HG03457 (cell line): ENCODE data around the gene FBXO17.
"Not testable (repeated sequence)": the region's sequence is repeated elsewhere in the genome, so short reads cannot be mapped to it uniquely, and the experiment has no call there.

Experiments
- ATAC-seq: cut with Tn5 transposase; IDR thresholded peaks from one replicate; pipeline ENCODE4 v1.9.1; 2021; ENCODE audit warnings: moderate number of reproducible peaks; ENCODE audit not compliant: unreplicated experiment

The FBXO17 gene

DNA sequence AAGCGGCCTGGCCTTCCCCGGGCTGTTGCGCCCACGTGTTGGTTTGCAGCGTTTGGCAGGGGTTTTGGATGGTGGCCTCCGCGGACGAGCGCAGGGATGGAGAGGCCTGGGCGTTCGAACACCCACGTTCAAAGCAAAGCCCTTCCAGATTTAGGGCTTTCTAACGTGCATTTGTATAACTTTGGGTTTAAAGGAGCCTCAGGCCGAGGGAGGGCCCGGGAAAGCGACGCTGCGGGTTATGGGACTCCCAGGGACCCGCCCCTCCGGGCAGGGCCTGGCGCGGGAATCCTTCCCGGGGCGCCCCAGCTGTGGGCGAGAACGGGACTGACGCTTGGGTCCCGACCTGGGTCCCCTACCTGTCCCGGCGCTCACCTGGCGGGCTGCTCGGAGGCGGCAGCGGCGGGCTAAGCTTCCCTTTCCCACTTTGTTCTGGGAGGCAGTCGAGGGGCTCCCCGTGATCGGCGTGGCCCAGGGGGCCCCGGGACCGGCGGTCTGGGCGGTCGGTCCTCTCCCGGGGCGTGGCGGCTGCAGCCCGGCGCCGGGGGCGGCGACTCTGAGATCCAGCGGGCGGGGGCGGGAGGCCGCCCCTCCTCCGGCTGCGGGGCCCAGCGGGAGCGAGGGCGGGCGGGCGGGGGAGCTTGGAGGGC is at the start of gene FBXO17:
Gene FBXO17 (minus strand): TSS at position 529 of the 647 bp plus-strand sequence. CDS start 25,423 bp downstream, outside the sequence.
- ATAC-seq, result no peak

DNA sequence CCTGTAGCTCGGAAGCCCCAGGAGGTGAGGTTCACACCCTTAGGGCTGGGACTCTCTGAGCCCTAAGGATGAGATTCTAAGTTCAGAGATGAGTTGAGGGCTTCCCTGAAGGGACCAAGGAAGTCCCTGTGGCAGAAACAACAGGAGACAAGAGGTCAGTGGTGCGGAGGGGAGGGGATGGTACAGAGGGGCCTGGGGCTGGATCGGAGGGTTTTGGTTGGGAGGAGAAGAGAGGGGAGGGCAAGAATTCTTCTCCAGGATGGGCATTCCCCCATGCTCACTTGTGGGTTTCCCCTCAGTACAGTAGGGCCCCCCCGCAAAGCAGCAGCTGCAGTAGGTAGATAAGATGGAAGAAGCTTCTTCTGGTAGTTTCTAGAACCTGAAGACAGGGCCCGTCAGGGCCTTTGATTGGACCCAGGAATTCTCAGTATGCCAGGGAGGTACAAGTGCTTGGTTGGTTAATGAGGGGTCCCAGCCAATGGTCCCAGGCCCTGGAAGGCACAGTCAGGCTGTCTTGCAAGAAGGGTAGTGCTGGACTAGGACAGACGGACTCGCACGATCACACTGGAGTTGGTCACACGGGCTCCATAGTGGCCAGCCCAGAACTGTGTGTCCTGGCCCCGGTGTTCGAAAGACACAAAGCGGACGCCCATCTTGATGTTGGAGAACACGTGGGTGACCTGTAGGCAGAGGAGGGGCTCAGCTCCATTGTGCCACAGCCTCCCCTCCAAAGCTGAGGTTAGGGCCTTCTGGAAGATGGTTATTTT is 49.5 kb upstream of the FBXO17 start:
- no peak for ATAC-seq

DNA sequence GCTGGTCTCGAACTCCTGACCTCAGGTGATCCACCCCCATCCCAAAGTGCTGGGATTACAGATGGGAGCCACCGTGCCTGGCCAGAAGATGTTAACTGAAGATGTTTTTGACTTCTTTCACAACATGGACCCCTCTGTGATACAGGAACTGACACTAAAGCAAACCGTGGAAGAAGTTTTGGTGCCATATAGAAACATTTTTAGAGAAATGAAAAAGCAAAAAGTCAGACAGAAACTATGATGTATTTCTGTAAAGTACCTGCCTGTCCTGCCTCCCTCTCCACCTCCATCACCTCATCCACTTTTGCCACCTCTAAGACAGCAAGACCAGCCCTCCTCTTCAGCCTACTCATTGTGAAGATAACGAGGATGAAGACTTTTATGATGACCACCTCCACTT is 45.5 kb upstream of the FBXO17 start:
- ATAC-seq, result no peak

- no peak for ATAC-seq
Observed at GRCh38 chr19:39017646-39018045, 42.1 kb upstream of the FBXO17 start.

GRCh38 chr19:39017026-39017425 is 41.5 kb upstream of the FBXO17 start:
- no peak for ATAC-seq

GRCh38 chr19:39014037-39014436 is 38.5 kb upstream of the FBXO17 start:
- no peak for ATAC-seq

- no peak for ATAC-seq
Observed at GRCh38 chr19:39009001-39009400, 33.5 kb upstream of the FBXO17 start.

GRCh38 chr19:39008137-39008536 is 32.6 kb upstream of the FBXO17 start:
- no peak for ATAC-seq

GRCh38 chr19:39007096-39007495 is 31.6 kb upstream of the FBXO17 start:
- ATAC-seq, result no peak

DNA sequence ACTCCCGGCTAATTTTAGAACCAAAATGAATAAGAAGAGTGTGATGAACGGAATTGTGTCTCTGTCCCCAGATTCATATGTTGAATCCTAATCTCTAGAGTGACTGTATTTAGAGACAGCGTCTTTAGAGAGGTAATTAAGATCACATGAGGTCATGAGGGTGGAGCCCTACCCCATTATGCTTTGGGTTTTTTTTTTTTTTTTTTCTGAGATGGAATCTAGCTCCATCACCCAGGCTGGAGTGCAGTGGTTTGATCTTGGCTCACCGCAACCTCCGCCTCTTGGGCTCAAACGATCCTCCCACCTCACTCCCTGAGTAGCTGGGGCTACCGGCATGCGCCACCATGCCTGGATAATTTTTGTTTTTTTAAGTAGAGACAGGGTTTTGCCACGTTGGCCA is 28.9 kb upstream of the FBXO17 start:
- ATAC-seq, result no peak

GRCh38 chr19:39003796-39004195 is 28.3 kb upstream of the FBXO17 start:
- ATAC-seq, result no peak

DNA sequence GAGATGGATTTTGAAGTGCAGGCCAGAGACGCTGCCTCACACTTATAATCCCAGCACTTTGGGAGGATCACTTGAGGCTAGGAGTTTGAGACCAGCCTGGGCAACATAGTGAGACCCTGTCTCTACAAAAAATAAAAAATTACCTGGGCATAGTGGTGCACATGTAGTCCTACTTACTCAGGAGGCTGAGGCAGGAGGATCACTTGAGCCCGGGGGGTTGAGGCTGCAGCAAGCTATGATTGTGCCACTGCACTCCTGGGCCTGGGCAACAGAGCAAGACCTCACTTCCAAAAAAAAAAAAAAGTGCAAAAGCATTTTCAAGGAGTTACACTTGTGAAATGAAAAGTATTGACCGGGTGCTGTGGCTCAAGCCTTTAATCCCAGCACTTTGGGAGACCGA is 27.6 kb upstream of the FBXO17 start:
- ATAC-seq, result no peak

- no peak for ATAC-seq
Observed at GRCh38 chr19:39001041-39001440, 25.5 kb upstream of the FBXO17 start.

GRCh38 chr19:38997576-38997975 is 22.0 kb upstream of the FBXO17 start:
- ATAC-seq, result not testable (repeated sequence)

- no peak for ATAC-seq
Observed at GRCh38 chr19:38993271-38993670, 17.7 kb upstream of the FBXO17 start.

GRCh38 chr19:38990949-38991697 is 15.6 kb upstream of the FBXO17 start:
- ATAC-seq, result no peak

DNA sequence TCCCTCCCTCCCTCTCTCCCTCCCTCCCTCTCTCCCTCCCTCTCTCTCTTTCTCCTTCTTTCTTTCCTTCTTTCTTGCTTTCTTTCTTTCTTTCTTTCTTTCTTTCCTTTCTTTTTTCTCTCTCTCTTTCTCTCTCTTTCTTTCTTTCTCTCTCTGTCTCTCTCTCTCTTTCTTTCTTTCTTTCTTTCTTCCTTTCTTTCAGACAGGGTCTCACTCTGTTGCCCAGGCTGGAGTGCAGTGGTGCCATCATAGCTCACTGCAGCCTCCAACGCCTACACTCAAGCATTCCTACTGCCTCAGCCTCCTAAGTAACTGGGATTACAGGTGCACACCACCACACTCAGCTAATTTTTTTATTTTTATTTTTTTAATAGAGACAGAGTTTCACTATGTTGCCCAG is 14.1 kb upstream of the FBXO17 start:
- ATAC-seq, result not testable (repeated sequence)

GRCh38 chr19:38989066-38989605 is 13.6 kb upstream of the FBXO17 start:
- ATAC-seq, result no peak

GRCh38 chr19:38988627-38989026 is 13.1 kb upstream of the FBXO17 start:
- not testable (repeated sequence) for ATAC-seq

DNA sequence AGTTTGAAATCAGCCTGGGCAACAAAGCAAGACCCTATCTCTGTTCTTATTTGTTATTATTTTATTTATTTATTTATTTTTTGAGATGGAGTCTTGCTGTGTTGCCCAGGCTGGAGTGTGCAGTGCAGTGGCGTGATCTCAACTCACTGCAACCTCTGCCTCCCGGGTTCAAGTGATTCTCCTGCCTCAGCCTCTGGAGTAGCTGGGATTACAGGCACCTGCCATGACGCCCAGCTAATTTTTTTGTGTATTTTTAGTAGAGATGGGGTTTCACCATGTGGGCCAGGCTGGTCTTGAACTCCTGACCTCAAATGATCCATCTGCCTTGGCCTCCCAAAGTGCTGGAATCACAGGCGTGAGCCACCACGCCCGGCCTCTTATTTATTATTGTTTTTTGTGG is 12.2 kb upstream of the FBXO17 start:
- ATAC-seq, result not testable (repeated sequence)

DNA sequence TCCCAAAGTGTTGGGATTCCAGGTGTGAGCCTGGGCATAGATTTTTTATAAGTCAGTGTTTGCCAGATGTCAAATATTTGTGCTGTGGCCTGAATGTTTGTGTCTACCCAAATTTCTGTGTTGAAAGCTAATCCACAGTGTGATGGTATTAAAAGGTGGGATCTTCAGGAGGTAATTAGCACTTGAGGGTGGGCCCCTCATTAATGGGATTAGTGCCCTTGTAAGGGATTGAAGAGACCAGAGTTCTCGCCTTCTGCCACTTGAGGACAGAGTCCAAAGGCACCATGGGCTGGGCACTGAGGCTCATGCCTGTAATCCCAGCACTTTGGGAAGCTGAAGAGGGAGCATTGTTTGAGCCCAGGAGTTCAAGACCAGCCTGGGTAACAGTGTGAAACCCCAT is 9.7 kb upstream of the FBXO17 start:
- no peak for ATAC-seq
